ENCODE measurements around the gene SOCS6. TPM values are rescaled to one million over a fixed set of nuclear protein-coding genes. Genes with fewer than 3 reads are reported as not detected.

The SOCS6 gene
- polyA plus RNA-seq, 2 donors: 6.7 to 12.7 TPM

DNA sequence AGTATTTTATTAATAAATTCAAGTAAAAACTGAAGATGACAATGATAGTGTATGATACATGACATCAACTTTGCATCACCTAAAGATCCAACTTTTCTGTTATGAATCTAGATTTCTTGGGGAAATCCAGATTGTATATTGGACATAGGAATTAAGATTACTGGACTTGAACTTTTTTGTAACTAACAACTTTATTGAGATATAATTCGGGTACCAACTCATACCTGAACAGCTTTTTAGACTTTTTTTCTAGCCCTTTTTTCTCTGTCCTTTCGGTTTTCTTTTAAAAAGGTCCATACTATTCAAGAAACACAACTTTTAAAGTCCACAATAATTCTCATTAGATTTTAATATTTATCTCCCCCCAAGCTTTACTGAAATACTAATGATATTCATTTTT lies 1.1 kb upstream of the SOCS6 start:
- no peaks in the 10 kb centered on the region for H3K36me3 ChIP-seq (ENCODE audit: control insufficient read depth in 2 of 2, insufficient read depth in 2 of 2, low read length in 1 of 2)
- no peaks in the 10 kb centered on the region for H3K9me3 ChIP-seq (ENCODE audit: control insufficient read depth in 2 of 2, insufficient read depth in 1 of 2, low read depth in 1 of 2, low read length in 1 of 2)
- no peak overlapping the region for H3K4me3 ChIP-seq (ENCODE audit: low read depth in 1 of 2, low read length in 2 of 2)
- no peak overlapping the region for H3K27ac ChIP-seq (ENCODE audit: low read depth in 2 of 2, low read length in 1 of 2)
- no peaks in the 10 kb centered on the region for H3K27me3 ChIP-seq (ENCODE audit: control insufficient read depth in 1 of 2, insufficient read depth in 2 of 2, low read length in 2 of 2)
- 90 to 94% methylated on average over 2 of the region's 2 CpGs for WGBS, 2 donors
- H3K4me1 ChIP-seq (ENCODE audit: control insufficient read depth in 2 of 2, insufficient read depth in 2 of 2, low read length in 1 of 2): peaks cover 0 to 8% of the 10 kb centered on the region in 2 donors

DNA sequence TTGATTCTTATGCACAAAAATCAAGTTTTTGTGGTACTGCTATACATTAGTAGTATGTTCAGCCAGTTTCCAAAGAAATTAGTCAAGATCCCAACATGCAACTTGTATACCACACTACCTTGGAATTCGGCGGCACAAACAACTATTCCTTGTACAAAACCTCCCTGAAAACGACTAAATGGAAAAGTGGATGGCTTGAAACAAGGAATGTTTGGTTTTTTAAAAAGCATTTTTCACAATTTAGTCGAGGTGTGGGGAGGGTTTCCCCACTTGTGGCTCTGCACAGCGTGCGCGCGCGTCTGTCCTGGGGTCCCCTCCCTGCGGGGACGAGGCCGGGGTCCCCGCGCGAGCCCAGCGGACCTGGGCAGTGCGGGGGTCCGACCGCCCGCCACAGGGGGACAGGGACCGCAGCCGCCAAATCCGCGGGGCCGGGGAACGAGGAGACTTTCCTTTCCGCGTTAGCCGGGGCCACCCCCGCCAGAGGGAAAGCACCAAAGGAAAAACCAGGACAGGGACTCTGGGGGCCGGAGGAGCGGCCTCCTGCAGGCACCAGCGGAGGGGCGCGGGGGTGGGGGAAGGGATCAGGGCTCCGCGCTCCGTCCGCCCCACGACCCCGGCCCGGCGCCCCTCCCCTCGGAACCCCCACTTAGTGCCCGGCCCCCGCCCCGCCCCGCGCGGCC lies 534 bp upstream of the SOCS6 start:
- peaks cover 0 to 11% of the 10 kb centered on the region in 2 donors for H3K4me1 ChIP-seq (ENCODE audit: control insufficient read depth in 2 of 2, insufficient read depth in 2 of 2, low read length in 1 of 2)
- H3K4me3 ChIP-seq (ENCODE audit: low read depth in 1 of 2, low read length in 2 of 2): peak overlapping the region; percentile 83 to 84
- H3K9me3 ChIP-seq (ENCODE audit: control insufficient read depth in 2 of 2, insufficient read depth in 1 of 2, low read depth in 1 of 2, low read length in 1 of 2): no peaks in the 10 kb centered on the region
- H3K36me3 ChIP-seq (ENCODE audit: control insufficient read depth in 2 of 2, insufficient read depth in 2 of 2, low read length in 1 of 2): no peaks in the 10 kb centered on the region
- 2 to 5% methylated on average over 33 to 50 of the region's 50 CpGs for WGBS, 2 donors
- peak overlapping the region; percentile 66 to 92 for H3K27ac ChIP-seq (ENCODE audit: low read depth in 2 of 2, low read length in 1 of 2)
- no peaks in the 10 kb centered on the region for H3K27me3 ChIP-seq (ENCODE audit: control insufficient read depth in 1 of 2, insufficient read depth in 2 of 2, low read length in 2 of 2)

DNA sequence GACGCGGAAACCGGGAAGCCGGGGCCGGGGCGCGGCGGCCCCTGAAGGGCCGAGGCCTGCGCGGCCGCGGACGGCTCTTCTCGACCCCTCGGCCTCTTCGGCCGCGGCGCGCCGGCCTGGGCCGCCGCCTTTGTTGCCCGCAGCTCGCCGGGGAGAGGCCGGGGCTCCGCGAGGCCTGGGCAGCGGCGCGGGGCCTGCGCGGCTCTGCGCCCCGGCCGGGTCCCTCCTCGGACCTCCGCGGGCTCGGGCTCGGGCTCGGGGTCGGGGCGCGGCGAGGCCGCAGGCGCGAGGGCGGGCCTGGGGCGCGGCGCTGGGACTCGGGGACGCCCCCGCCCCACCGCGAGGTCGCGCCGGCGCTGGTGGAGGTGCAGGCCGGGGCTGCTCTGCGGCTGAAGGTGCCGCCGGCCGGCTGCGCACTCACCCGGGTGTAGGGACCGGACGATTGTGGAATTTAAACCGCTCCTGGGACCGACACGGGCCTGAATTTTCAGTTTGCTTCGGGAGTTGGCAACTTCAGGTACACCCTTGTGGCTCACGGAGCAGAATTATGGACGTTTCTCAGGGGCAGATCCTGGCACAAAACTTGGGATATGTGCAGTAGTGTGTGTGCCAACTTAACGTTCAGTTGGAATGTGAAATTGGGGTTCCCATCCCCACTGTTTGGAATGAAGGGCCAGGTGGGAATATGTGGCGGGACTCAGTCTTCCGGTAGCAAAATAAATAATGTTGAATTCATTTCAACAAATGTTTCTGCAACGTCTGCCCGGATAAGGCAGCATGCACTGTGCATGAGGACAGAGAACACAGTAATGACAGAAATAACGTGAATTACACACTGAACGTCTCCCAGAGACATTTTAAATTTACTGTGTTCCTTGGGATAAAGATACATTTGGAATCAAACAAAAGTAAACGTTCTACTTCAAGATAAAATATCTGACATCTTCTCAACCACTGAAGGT lies 787 bp downstream of the SOCS6 start:
- peaks cover 0 to 11% of the 10 kb centered on the region in 2 donors for H3K4me1 ChIP-seq (ENCODE audit: control insufficient read depth in 2 of 2, insufficient read depth in 2 of 2, low read length in 1 of 2)
- 1% methylated on average over 38 to 87 of the region's 87 CpGs for WGBS, 2 donors
- no peaks in the 10 kb centered on the region for H3K27me3 ChIP-seq (ENCODE audit: control insufficient read depth in 1 of 2, insufficient read depth in 2 of 2, low read length in 2 of 2)
- peak overlapping the region; percentile 83 to 84 for H3K4me3 ChIP-seq (ENCODE audit: low read depth in 1 of 2, low read length in 2 of 2)
- no peaks in the 10 kb centered on the region for H3K36me3 ChIP-seq (ENCODE audit: control insufficient read depth in 2 of 2, insufficient read depth in 2 of 2, low read length in 1 of 2)
- no peaks in the 10 kb centered on the region for H3K9me3 ChIP-seq (ENCODE audit: control insufficient read depth in 2 of 2, insufficient read depth in 1 of 2, low read depth in 1 of 2, low read length in 1 of 2)
- peak overlapping the region; percentile 88 to 92 for H3K27ac ChIP-seq (ENCODE audit: low read depth in 2 of 2, low read length in 1 of 2)

DNA sequence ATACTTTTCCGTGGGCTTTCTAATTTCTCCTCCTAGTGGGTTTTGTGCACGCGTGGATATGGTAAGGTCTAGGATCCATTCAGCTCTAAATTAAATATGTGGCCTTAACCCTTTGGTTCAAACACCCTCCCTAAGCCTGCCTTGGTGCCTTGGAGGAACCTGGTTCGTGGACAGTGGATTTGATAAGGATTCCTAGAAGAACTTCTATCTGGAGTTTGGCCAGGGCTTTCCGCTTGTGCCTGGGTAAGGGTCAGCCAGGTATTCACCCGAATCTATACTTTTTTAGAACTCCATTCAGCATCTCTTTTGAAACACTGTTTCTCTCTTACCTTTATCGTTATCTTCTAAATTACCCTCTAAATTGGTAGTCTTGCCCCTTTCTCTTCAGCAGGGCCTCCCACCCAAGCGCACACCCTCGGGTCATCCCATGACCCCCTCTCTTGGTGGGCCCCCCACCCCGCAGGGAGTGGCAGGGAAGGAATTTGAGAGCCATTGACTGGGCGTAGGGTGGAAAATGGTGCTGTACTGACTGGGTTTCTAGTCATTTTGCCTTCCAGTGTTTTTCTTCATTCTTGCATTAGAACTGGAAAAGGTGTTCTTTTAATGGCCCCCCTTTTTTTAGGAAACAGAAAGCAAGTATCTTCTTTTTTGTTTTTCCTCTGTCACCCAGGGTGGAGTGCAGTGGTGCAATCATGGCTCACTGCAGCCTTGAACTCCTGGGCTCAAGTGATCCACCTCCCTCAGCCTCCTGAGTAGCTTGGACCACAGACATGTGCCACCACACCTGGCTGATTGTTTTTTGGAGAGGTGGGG lies 1.8 kb downstream of the SOCS6 start:
- Histone ChIP-seq H3K27ac (ENCODE audit: low read depth in 2 of 2, low read length in 1 of 2) (peak overlapping the region in 1 of 2 donors; percentile 69), H3K4me3 (ENCODE audit: low read depth in 1 of 2, low read length in 2 of 2) (peak overlapping the region in 1 of 2 donors; percentile 83), H3K9me3 (ENCODE audit: control insufficient read depth in 2 of 2, insufficient read depth in 1 of 2, low read depth in 1 of 2, low read length in 1 of 2) (no peaks in the 10 kb centered on the region), H3K36me3 (ENCODE audit: control insufficient read depth in 2 of 2, insufficient read depth in 2 of 2, low read length in 1 of 2) (no peaks in the 10 kb centered on the region), H3K4me1 (ENCODE audit: control insufficient read depth in 2 of 2, insufficient read depth in 2 of 2, low read length in 1 of 2) (peaks cover 0 to 12% of the 10 kb centered on the region in 2 donors), H3K27me3 (ENCODE audit: control insufficient read depth in 1 of 2, insufficient read depth in 2 of 2, low read length in 2 of 2) (no peaks in the 10 kb centered on the region)
- WGBS, 2 donors: 49 to 58% methylated on average over 11 of the region's 11 CpGs

DNA sequence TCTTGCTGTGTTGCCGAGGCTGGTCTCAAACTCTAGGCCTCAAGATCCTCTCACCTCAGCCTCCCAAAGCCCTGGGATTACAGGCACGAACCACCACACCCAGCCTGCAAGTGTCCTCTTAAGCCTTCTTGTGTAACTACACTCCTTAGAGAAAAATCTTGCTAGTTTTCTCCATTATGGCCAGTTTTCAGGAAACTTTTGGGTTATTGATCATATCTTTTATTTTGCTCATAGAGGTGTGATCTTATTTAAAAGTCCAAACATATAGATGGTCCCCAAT lies 2.4 kb downstream of the SOCS6 start:
- H3K27ac ChIP-seq (ENCODE audit: low read depth in 2 of 2, low read length in 1 of 2): peak overlapping the region in 1 of 2 donors; percentile 11
- H3K4me3 ChIP-seq (ENCODE audit: low read depth in 1 of 2, low read length in 2 of 2): no peak overlapping the region
- H3K4me1 ChIP-seq (ENCODE audit: control insufficient read depth in 2 of 2, insufficient read depth in 2 of 2, low read length in 1 of 2): peaks cover under 1 to 14% of the 10 kb centered on the region in 2 donors
- no peaks in the 10 kb centered on the region for H3K27me3 ChIP-seq (ENCODE audit: control insufficient read depth in 1 of 2, insufficient read depth in 2 of 2, low read length in 2 of 2)
- H3K9me3 ChIP-seq (ENCODE audit: control insufficient read depth in 2 of 2, insufficient read depth in 1 of 2, low read depth in 1 of 2, low read length in 1 of 2): no peaks in the 10 kb centered on the region
- 57 to 66% methylated on average over 2 of the region's 2 CpGs for whole genome bisulfite sequencing, 2 donors
- no peaks in the 10 kb centered on the region for H3K36me3 ChIP-seq (ENCODE audit: control insufficient read depth in 2 of 2, insufficient read depth in 2 of 2, low read length in 1 of 2)

DNA sequence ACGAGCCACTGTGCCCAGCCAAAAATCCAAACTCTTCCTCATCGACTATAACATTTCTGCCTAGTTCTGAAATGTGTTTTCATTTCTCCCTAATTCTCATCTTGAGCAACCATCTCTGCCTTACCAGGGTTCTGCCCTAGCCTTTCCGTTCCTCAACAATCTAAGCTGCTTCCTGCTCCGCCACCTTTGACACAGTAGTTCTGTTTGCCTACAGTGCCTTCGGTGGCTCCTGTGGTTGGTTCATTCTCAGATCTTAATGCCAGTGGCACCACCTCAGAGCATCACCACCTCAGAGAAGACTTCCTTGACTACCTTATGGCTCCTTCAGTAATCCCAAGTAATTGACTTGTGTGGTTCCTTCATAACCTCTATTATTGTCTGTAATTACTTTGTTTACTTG lies 3.8 kb downstream of the SOCS6 start:
- Histone ChIP-seq H3K27me3 (ENCODE audit: control insufficient read depth in 1 of 2, insufficient read depth in 2 of 2, low read length in 2 of 2) (no peaks in the 10 kb centered on the region), H3K4me3 (ENCODE audit: low read depth in 1 of 2, low read length in 2 of 2) (no peak overlapping the region), H3K9me3 (ENCODE audit: control insufficient read depth in 2 of 2, insufficient read depth in 1 of 2, low read depth in 1 of 2, low read length in 1 of 2) (no peaks in the 10 kb centered on the region), H3K36me3 (ENCODE audit: control insufficient read depth in 2 of 2, insufficient read depth in 2 of 2, low read length in 1 of 2) (no peaks in the 10 kb centered on the region), H3K4me1 (ENCODE audit: control insufficient read depth in 2 of 2, insufficient read depth in 2 of 2, low read length in 1 of 2) (peaks cover 2 to 14% of the 10 kb centered on the region in 2 donors), H3K27ac (ENCODE audit: low read depth in 2 of 2, low read length in 1 of 2) (peak overlapping the region in 1 of 2 donors; percentile 15)
- 80 to 83% methylated on average over 5 of the region's 5 CpGs for WGBS, 2 donors

DNA sequence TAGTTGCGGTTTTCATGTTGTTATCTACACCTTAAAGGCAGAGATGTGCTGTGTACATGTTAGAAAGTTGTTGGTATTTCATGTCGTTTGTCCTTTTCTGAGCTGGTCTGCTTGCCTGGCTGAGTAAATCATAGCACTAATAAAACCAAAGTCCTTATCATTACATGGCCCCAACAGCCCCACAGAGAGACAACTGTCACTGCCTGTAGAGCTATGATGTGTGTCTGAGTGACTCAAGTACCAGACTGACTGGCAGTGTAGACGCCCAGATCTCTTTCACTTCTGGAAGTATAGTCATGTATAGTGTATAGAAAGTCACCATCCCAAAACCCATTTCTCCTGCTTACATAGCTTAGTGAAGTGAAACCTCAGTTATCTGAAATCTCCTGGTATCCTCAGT lies 4.3 kb downstream of the SOCS6 start:
- WGBS, 2 donors: 61 to 70% methylated on average over 3 of the region's 3 CpGs
- Histone ChIP-seq H3K27me3 (ENCODE audit: control insufficient read depth in 1 of 2, insufficient read depth in 2 of 2, low read length in 2 of 2) (no peaks in the 10 kb centered on the region), H3K4me3 (ENCODE audit: low read depth in 1 of 2, low read length in 2 of 2) (no peak overlapping the region), H3K4me1 (ENCODE audit: control insufficient read depth in 2 of 2, insufficient read depth in 2 of 2, low read length in 1 of 2) (peaks cover 2 to 14% of the 10 kb centered on the region in 2 donors), H3K9me3 (ENCODE audit: control insufficient read depth in 2 of 2, insufficient read depth in 1 of 2, low read depth in 1 of 2, low read length in 1 of 2) (no peaks in the 10 kb centered on the region), H3K36me3 (ENCODE audit: control insufficient read depth in 2 of 2, insufficient read depth in 2 of 2, low read length in 1 of 2) (no peaks in the 10 kb centered on the region), H3K27ac (ENCODE audit: low read depth in 2 of 2, low read length in 1 of 2) (peak overlapping the region in 1 of 2 donors; percentile 50)

DNA sequence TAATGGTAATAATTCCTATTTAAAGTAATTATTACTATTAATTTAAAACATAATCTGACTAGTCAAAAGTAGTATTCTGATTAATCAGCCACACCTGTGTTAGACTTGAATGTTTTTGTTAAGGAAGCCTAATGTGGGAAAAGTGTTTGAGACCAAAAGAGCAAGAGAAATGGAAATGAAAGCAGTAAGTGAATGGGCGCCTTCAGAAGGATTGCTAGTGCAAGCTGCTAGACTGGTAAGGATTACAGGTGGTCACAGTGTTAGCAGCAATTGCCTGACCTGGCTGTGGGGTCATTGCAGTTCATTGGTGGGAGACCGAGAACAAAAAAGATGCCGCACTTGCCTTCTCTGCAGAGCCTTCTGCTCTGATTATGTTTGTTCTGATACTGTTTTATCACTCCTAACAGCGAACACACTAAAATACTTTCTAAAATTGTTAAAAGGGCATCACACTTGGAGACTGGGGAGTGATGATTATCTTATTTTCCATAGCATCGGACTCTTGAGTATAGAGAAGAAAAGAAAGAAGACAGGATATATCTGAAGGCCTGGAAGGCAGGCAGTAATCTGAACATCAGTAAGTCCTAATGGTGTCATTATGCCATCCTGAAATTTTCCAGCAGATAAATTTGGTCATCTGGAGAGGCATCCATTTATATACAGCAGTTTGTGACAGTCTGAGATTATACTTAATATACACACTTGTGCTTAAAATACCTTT lies 5.8 kb downstream of the SOCS6 start:
- Histone ChIP-seq H3K4me1 (ENCODE audit: control insufficient read depth in 2 of 2, insufficient read depth in 2 of 2, low read length in 1 of 2) (peaks cover 2 to 14% of the 10 kb centered on the region in 2 donors), H3K9me3 (ENCODE audit: control insufficient read depth in 2 of 2, insufficient read depth in 1 of 2, low read depth in 1 of 2, low read length in 1 of 2) (no peaks in the 10 kb centered on the region)
- 82 to 93% methylated on average over 5 of the region's 5 CpGs for WGBS, 2 donors

More for the DNA sequence above, 5.8 kb downstream of the SOCS6 start:
- Histone ChIP-seq H3K27ac (ENCODE audit: low read depth in 2 of 2, low read length in 1 of 2) (no peak overlapping the region), H3K27me3 (ENCODE audit: control insufficient read depth in 1 of 2, insufficient read depth in 2 of 2, low read length in 2 of 2) (no peaks in the 10 kb centered on the region), H3K36me3 (ENCODE audit: control insufficient read depth in 2 of 2, insufficient read depth in 2 of 2, low read length in 1 of 2) (no peaks in the 10 kb centered on the region), H3K4me3 (ENCODE audit: low read depth in 1 of 2, low read length in 2 of 2) (no peak overlapping the region)
